GM19193 (cell line): ENCODE measurements around the gene LIPC.

Source experiments
- POLR2A ChIP-seq: IDR thresholded peaks from 4 replicates; pipeline ENCODE4 v1.6.1; 2011; ENCODE audit not compliant: insufficient read depth, insufficient read length; ENCODE audit errors: extremely low read depth

LIPC gene

DNA sequence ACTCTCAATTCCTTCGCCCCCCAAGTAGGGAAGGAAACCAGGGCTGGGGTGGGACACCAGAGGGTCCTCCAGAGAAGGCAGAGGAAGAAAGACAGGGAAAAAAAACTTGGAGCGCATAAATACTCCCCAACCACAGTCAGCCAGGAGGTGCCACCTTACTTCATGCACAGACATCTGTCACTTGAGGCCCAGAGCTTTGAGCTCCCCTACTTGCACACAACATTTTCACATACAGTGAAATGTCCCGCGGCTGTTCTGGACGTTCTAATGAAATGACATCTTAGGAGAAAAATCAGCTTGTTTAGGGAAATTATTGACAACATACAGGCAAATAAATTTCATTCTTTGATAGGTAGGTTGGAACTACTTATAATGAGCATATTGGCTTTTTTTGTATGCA lies 113.0 kb downstream of the LIPC start:
- no peak for TF ChIP-seq POLR2A

DNA sequence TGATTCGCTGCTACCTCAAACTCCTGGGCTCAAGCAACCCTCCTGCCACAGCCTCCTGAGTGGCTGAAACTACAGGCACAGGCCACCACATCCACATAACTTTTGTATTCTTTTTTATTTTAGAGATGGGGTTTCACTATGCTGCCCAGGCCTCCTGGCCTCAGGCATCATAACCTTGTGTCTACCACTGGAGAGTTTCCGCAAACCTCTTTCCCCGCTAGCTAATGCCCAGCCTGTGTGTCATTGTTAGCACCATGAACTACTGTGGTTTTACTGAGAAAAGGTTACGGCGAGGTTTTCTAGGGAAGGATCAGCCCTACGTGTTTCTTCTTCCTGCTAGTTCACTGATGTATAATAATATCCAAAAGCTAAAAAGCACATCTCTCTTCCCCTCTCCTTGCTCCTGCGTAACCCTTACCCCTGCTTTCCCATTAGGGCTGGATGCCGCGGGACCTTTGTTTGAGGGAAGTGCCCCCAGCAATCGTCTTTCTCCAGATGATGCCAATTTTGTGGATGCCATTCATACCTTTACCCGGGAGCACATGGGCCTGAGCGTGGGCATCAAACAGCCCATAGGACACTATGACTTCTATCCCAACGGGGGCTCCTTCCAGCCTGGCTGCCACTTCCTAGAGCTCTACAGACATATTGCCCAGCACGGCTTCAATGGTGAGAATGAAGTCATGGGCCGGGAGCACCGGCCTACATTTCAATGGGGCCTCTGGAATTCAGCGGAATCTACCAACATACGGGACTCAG lies 113.7 kb downstream of the LIPC start:
- TF ChIP-seq POLR2A: no peak

DNA sequence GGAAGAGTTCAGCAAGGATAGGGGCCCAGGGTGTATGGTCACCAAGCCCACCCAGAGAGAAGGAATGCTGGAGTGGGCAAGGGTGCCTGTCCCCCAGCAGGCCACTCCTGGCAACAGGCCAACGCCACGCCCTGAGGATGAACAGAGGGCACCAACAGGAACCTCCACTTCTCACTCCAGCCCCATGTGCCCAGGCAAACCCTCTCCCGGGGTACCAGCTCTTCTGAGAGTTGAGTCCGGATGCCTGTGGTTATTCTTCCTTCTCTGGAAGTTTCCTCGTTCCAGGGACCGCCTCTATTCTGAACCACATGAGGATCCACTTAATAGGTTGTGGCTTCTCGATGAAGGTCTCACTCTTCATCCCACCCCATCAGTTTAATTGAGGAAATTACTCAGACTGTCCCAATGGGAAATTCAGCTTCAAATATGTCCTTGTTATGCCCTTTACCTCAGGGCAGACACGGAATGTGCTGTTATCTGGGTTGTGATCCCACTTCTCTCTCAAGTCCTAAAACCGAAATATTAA lies 114.3 kb downstream of the LIPC start:
- TF ChIP-seq POLR2A: no peak

DNA sequence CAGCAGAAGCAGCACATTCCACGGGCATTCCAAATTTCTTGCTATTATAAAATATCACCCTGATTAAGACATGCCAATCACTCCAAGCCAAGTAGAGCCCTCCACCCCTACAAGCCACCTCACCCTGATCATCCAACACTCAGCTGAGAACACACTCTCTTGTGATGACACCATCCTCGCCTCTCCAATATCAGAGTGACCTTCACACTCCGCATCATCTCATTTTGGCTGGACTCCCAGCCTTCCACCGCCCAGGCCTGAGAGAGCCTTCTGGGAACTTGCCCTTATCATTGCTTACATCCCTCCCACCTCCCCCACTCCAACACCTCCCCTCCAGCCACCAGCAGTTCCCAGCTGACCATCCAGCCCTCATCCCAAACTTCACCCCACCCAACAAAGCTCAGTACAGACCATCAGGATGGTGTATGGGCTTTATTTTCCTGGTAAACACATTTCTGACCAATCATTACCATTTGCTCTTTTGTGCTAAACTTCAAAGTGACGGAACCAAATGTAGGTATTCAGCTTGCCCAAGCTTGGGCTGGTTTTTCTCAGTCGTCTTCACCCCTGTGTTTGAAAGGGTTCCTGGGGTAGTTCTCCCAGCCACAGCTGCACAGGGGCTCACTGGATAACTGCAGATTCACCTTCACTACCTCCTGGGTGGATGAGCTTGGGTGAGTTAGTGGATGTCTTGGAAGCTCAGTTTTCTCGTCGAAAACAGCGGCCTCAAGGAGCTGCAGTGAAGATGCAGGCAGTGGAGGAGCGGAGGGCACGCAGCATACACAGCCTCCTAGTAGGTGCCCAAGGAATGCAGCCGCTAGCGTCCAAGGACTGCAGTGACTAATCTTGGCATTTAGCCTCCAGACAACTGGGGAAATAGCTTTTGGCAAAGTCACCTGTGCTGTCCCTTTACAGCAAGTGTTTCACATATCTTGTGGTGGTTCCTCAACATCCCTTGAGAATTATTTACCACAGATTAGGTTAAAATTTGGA lies 115.1 kb downstream of the LIPC start:
- TF ChIP-seq POLR2A: no peak

DNA sequence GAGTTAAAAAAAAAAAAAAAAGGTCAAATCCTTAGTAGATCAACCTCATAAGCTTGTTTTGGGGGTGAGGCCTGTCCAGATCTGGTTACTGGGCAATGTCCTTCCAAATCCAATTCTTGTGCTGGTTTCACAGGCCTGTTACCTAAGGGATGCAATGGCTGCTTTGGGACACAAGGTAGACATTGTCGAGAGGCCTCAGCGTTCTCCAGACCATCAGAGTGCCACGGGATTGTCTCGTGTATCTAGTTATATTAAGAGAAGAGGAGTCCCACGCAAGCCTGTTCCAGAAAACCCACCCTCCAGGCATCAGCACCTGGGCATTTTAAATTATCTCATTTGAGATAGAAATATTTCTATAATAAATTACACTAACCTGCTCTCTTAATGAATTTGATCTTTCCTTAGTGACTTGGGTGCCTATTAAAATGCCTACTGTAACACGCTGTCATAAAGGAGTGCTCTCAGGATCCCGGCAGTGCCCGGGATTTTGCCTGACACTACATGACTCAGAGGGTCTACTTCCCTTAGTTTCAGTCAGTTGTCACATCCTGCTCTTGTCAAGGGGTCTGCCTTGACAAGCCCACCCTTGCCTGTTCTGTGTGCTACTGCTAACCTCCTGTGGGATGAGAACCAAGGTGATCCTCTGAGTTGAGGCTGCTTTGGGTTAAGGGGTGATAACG lies 116.0 kb downstream of the LIPC start:
- no peak for TF ChIP-seq POLR2A

DNA sequence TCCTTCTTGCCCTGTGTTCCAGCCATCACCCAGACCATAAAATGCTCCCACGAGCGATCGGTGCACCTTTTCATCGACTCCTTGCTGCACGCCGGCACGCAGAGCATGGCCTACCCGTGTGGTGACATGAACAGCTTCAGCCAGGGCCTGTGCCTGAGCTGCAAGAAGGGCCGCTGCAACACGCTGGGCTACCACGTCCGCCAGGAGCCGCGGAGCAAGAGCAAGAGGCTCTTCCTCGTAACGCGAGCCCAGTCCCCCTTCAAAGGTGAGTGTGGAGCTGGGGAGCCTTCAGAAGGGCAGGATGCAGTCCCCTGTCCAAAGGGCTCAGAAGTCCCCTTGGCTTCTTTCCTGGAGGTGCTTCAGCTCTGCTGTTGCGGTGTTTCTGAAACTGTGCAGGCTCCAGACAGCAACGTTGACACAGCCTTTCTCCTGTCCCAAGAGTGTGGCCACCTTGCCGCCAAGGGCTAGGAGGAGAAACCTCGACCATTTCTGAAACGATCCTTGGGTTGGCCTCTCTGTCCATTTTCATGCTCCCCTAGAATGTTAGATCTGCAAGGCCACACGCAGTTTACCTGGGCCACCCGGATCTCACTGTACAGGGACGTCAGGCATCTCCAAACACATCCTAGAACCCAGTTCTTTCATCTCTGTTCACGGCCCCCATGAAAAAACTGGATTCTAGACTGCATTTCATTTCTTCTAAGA lies 116.7 kb downstream of the LIPC start:
- no peak for TF ChIP-seq POLR2A

DNA sequence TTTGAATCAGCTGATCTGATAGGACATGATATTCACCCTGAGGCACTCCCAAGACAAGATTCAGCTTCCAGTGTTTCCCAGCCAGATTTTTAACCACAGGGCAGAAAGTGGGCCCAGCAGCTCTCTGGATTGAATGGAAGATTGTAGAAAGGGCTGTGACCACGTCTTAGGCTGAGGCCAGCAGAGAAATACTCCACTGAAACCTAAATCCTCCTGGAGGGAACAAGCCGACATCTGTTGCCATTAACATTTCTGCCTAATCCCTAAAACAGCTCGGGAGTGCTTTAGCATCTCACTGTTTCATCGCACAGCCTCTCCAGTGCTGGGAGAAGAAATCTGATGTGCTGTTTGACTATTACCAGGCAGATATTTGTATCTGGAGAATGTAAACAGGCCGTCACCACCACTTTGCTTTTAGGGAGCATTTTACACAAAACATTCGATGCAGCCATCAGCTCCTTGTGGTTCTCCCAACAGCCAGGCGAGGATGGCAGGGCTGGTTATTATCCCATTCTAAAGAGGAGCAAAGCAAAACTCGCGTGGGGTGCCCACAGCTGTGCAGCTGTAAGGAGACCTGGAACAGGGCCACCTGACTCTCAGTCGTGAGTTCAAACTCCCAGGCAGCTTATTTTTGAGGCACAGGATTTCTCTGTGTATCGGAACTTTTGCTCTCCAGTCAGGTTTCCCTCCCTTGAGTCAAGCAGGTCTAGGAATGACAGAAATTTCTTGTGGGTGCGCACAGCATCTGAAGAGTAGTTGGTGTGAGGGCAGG lies 117.4 kb downstream of the LIPC start:
- TF ChIP-seq POLR2A: no peak

DNA sequence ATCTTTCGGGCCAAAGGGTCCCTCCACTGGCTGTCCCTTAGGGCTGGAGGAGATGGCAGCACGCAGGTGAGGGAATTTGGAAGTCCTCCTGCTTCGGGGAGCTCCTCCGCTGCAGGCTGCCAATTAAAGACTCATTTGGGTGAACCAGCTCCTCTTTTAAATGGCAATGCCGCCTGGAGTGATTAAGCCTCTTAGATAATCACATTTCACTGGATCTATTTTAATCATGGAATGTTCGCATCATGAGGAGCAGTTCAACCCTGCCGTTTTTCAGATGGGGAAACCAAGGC lies 117.9 kb downstream of the LIPC start:
- no peak for TF ChIP-seq POLR2A

DNA sequence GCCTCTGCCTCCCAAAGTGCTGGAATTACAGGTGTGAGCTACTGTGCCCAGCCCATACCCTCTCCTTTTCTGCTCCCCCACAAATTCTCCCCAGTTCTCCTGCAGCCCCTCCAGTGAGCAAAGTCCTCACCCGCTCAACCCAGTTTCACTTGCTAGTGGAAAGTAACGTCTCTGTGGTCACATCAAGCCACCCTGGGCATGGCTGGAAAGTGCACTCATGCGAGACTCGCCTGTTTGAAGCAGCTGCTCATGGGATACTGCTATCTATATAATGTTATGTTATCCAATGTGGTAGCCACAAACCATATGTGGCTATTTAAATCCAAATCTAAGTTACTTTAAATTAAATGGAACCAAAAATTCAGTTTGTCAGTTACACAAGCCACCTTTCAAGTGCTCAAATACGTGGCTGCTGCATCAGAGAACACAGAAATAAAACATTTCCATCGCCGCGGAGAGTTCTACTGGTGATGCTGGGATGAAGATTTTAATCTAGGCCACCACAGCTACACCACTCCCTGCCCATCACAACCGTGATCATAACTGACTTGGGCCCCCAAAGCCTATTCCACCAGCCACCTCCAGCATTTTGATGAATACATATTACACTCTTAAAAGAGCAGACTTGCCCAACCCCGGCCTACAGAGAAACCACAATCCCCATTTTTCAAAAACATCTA lies 119.4 kb downstream of the LIPC start:
- no peak for TF ChIP-seq POLR2A

DNA sequence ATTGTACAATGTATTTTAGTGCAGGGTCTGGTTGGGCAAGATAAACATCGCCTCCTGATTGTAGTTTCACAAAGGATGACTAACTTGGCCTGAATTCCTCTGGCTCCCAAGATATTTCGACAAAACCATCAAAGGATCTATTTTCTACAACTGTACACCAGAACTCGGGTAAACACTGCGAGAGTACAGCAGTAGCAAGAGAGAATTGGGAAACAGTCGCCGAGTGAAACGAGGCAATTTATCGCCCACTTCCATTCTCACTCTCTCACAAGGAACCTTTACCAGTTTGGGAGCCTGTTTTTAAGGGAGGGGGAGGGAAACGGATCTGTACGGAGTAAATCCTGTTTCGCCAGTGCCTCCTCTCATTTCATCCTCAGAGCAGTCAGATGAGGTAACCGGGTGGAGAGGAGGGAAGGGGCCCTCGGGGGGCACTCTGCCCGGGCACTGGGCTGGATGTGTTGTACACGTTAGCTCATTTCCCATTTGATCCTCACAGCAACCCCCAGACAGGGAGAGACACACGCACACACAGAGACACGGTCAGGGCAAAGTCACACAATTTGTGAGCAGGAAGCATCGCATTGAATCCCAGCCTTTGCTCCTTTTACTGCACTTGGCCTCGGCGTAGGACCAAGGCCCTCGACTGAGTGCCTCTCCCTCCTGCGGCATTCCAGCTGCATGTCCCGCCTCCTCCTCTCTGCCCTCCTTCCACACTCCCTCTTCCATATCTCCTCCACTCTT lies 120.1 kb downstream of the LIPC start:
- TF ChIP-seq POLR2A: no peak

DNA sequence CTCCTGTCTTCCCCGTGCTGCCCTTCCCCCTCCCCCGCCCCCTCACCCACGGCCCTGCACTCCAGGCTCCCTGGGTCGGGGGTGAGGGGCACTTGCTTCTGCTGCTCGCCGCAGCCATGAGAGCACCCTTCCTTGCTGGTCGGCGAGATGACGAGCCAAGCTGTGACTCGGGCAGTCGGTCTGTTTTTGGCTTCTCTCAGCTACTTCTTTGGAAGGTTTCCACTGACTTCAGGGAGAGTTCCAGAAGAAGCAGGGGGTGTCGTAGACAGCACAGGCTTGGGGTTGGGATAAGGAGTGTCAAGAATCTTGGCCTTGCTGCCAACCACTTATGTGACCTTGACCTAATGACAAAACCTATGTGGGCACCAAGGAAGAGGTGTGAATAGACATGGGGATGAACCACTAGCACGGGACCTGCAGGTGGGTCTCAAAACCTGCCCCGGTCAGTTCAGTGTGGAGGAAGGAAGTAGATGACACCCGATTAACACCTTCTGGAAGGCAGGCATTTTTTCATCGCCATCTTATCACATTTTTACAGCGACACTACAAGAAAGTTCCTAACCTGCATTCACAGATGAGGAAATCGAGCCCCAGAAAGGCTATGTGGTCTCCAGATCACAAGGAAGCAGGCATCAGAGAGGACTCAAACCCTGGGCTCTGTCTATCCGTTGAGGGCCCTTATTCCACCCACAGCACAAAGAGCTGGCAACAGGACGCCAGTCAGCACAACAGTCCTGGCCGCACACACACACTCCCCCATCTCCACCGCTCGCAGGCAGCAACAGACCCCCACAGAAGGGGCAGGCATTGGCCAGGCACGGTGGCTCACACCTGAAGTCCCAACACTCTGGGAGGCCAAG lies 120.9 kb downstream of the LIPC start:
- no peak for TF ChIP-seq POLR2A
